Activated CD4-positive, alpha-beta T cell treated with anti-CD3 and anti-CD28 coated beads for 24 hours (primary cell): ENCODE results near the gene AAR2.

Experiments used
- DNase-seq, 2 donors: peaks; one replicate each; pipeline ENCODE4 v3.0.0-alpha.2; 2020; ENCODE audit warnings: low read depth in 2 of 2

Gene AAR2, protein sequence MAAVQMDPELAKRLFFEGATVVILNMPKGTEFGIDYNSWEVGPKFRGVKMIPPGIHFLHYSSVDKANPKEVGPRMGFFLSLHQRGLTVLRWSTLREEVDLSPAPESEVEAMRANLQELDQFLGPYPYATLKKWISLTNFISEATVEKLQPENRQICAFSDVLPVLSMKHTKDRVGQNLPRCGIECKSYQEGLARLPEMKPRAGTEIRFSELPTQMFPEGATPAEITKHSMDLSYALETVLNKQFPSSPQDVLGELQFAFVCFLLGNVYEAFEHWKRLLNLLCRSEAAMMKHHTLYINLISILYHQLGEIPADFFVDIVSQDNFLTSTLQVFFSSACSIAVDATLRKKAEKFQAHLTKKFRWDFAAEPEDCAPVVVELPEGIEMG

DNA sequence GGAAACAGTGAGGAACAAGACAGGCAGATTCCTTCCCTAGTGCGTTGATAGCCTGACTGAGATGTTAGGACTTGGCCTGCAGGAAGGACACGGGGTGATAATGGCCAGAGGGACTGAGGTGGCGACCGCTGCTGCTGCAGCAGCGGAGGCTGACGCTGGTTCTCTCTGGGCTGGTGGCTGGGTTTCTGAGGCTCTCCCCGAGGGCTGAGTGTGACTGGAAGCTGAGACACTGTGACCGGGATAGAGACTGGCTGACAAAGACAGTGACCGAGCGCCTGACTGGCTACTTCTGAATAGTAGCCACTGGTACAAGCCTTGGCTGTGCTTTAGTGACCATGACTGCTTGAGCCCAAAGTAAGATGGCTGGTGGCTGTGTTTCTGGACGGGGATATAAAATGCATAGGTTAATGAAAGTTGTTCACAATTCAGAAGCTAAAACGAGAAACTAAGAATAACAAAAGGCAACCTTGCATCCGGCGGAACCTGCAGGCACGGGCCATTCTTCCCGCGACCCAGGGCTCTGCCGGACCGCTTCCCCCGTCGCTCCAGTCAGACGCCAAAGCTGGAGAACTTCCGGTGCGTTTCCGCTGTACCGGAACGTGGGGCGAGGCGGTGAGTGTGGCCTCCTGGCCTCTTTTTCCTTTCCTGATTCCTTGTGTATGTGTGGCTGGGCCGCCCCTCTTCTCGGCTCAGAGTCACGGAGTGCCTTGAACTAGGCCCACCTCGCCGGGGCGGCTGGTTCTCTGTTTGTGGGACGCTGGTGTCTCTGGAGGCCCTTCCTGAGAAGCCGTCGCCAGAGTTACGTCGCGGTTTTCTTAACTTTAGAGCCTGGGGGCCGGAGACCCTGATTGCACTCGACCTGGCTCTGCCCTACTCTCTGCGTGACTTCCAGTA, at the start of gene AAR2:
TSS of gene AAR2 (plus strand) at position 587 of the 894 bp plus-strand sequence. CDS start 3,391 bp downstream, outside the sequence.
- peak; percentile 76 for DNase-seq

DNA sequence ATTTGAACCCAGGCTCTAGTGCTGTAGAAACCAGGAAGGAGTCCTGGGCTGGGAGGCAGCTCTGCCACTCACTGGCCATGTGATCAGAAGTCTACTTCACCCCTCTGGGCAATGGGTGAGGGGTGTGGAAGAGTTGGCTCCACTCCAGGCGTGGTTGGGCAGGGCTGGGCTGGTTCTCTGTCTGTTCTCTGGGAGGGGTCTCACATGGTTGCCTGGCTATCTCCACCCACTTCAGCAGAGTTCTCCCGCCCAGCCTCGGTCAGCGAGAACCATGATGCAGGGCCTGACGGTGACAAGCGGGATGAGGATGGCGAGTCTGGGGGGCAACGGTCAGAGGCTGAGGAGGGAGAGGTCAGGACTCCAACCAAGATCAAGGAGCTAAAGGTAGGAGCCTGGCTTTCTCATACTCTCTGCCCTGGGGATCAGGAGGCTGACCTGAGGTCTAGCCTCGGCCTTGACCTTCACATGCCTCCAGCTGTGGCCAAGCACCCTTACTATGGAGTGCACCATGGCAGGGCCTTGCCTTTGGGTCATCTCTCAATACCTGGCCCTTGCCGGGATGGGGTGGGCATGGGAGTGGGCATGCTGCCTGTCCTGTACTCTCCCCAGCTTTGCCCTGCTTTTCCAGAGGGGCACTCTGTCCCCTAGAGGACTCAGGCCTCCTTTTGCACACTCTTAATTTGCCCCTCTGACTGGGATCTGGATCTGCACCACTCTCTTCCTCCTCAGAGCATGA, 42.1 kb upstream of the AAR2 start:
- no peak for DNase-seq

DNA sequence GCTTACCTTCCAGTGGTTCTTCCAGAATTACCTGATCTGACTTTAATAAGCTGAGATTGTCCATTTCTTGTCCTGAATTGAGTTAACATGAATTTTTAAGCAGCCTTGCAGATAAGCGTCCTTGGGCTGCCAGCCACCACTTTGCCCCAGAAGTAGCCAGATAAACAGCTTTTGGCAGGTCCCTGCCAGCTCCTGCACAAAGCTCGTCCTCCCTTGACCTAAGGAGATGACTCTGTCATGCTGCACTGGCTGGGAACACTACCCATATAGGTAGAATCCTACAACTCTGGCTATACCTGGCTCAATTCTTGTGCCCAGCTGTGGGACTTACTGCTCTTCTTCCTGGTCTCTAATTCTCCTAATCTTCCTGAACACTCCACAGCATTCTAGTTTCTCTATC, 39.6 kb upstream of the AAR2 start:
- no peak for DNase-seq

DNA sequence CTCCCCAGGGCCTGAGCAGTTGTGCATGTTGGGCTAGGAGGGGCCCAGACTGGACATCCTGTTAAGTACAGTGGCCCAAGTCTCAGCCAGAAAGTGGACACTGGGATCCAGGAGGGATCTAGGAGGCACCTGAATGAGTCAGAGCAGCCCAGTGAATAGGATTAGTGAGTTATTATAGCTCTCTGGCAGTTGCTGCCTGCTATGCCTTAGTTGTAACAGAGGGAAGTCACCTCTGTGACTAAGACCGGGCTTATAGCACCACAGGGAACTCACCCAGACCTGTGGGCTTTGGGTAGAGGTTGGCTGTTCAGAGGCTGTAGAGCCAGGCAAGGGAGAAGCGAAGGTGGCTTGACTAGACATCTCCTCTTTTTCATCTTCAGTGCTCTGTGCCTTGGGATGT, 39.0 kb upstream of the AAR2 start:
- DNase-seq: no peak

DNA sequence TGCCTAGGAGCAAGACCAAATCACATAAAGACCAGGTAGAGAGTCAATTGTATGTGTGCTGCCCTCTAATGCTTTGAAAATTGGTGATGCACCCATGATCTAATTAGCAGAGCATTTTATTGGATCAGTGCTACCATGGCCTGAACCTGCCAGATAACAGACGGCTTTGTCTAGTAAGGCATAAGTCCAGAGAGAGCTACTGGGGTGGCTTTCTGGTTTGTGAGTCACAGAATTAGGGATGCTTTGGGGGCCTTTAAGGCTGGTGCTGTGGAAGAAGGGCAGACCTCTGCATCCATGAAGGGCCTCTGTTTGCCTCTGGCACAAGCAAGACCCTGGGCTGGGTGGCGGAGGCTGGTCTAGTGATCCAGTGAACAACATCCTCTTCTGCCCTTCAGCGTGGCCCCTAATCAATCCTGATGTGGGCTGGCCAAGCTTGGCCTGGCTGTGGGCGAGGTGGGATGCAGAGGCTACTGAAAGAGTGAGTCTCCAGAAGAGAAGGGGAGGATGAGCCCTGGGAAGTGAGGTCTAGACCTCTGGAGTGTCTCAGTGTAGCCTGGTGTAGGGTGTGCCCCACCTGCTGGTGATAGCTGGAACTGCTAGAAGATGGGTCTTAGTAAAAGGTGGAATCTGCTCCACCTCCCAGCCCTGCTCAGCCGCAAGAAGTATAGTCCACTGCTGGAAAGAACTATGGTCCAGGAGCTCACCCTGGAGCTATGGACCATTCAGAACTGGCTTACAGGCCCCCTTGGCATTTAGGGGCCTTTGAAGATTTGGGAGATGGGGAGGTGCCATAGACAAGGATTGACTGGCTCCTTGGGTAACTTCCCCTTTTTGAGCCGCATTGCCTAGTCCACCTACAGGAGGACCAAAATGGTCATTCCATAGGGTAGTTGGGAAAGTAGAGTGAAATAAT, 36.7 kb upstream of the AAR2 start:
- peak; percentile 73 to 76 for DNase-seq

DNA sequence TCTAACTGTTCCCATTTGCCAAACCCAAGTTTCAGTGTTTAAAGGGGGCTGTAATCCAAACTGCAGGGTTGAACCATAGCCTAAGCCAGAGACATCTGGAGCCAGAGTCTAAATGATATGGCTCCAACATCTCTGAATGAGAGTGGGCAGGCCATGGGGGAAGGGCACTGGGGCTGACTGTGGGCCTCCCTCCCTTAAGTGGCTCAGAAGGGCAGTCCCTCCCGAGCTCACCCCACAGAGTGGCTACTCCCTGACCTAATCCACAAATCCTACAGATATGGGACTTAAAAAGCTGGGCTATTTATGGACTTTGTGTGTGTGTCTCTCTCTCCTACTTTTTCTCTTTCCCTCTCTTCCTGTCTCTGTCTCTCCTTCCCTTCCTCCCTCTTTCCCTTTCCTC, 35.8 kb upstream of the AAR2 start:
- no peak for DNase-seq

DNA sequence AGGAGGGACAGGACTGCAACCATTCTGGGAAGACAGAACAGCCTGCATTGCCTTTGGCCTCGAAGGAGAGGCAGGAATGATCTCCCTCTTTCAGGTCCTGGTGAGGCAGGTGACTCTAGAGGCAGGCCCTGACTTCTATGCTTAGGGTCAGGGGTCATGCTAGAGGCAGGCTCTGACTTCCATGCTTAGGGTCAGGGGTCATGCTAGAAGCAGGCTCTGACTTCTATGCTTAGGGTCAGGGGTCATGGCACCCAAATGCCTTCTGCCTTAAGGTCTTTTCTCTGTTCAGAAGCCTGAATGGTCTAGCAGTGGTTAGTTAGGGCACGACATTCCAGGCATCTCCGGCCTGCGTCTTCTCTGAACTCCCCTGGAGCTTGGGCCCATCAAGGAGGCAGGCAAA, 35.1 kb upstream of the AAR2 start:
- no peak for DNase-seq

DNA sequence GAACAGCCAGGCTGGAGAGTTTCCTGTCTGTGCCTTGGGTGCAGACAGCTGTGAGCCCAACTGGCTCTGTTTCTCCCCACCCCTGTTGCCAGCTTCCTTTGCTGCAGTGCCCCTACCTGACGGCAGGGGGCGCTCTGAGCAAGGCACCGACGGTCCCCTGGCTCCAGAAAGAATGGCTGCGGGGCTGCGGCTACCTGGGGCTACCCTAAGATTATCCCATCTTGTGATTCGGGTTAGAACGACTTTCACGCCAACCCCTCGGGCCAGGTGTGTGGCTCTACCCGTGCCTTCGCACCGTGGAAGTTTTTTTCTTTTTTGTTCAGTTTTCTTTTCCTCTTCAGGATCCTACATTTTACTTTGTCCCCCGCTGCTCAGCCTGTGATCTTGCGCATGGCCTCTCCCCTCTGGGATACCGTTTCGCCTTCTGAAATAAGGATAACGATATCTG, 33.4 kb upstream of the AAR2 start:
- peak; percentile 69 to 74 for DNase-seq

DNA sequence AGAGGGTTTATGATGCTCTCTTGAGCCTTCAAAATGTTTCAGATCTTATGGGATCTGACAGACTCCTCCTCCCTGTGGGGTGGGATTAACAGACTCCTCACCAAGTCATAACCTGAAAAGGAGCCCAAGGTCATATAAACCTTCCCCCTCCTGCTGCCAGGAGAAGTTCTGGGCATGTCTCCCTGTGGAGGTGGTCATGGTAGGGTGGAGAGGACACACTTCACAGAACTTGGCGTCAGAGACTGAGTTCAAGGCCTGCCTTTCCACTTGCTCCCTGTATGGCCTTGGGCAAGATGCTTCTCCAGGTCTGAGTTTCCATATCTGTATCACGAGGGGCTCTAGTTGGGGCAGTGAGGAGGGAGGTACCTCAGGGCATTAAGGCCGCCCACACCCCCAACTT, 32.4 kb upstream of the AAR2 start:
- DNase-seq: no peak

DNA sequence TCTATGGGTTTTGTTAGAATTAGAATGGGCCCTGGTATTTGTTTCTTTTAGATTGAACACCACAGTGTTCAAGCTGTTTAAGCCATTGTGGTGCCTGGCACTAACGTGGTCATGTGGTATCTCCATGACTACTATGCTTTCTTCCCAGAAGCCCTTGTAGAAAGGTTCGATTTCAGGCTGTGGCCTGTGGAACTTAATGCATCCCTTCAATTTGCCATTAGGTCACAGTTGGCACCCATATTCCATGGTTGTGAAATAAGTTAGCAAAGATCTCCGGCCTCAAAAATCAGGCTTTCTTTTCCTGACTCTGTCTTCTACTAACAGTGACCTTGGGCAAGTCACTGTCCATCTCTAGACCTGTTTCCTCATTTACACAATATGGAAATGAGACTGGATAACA, 31.3 kb upstream of the AAR2 start:
- no peak for DNase-seq

DNA sequence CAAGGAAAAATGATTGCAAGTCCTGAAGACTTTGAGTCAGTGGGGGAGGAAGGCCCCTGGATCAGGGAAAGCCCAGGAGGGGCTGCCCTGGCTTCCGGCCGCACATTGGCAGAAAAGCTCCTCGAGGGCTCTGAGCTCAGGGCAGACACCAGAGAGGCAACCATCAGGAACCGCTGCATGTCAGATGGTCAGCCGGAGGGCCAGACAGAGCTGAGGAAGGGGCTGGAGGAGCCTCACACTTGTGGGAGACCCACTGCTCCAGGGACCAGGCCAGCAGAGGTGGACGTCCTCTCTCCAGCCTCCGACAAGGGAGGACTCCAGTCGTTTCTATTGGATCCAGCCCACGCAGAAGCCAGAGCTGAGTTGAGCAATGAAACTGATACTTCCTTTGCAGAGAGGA, 30.2 kb upstream of the AAR2 start:
- no peak for DNase-seq

DNA sequence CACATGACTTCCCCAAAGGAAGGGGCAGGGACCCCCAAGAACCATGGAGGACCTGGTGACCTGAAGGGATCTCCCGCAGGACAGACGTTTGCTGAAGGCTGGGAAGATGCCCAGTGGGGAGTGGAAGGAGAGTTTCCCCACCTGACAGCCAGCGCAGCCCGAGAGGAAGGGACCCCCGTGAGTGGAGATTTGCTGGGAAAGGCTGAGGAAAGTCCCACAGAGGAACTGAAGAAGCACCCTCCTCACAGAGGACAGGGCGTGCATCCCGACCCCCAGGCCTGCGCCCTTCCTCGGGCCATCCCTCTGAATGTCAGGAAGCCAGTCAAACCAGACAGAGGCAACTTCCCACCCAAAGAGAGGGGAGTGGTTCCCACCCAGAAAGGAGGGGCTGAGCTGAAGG, 29.6 kb upstream of the AAR2 start:
- no peak for DNase-seq

DNA sequence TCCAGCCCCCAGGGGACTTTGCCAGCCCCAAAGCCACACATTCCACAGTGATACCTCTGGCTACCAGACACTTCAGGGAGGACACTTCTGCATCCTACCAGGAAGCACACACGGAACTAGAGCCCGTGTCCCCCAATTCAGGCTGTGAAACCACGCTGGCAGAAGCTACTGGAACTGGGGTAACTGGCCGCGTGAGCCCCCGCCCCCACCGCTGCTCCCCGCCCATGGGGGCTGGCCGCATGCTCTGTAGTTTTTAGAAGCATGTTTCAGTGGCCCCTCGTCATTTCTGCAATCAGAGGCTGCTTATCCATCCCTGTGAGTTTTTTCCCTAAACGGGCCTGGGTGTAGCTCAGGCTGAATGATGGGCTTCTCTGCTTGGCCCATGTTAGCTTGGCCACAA, 28.7 kb upstream of the AAR2 start:
- no peak for DNase-seq

DNA sequence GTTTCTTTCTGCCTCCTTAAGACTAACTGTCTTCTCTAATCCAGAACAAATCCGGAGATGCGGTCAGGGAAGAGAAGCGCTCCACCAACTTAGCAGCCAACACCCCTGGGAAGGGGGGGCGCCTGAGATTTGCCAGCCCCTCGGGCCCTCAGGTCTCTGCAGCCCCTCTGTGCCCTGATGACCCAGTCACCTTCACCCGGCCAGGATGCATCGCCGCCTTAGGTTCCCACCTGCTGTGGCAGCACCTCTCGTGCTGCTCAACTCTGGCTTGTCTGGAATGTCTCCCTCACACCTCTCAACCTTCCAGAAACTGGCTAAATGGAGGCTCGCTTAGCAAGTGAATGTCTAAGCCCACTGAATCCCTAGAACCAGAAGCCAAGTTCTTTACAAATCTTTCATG, 28.0 kb upstream of the AAR2 start:
- no peak for DNase-seq

DNA sequence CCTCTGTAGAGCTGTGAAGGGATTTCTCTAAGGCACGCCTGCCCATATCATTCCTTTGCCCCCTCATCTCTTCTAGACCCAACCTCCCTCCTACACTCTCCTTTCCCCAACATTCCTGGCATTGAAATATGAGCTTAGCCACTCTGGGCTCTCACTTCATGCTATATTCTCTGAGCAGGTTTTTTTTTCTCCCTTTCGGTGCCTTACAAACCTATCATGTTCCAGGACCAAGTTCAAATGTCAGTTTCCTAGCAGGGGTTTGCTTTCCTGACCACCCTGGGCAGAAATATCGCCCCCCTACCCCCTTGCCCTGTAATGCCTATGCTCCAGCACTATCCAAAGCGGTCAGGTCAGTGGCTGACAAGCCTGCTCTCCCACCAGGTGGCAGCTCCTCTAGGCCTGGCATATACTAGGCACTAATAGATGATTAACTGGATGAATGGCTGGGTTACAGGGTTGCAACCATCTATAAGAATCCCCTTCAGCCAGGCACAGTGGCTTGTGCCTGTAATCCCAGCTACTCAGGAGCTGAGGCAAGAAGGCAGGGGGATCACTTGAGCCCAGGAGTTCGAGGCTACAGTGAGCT, 25.7 kb upstream of the AAR2 start:
- no peak for DNase-seq

DNA sequence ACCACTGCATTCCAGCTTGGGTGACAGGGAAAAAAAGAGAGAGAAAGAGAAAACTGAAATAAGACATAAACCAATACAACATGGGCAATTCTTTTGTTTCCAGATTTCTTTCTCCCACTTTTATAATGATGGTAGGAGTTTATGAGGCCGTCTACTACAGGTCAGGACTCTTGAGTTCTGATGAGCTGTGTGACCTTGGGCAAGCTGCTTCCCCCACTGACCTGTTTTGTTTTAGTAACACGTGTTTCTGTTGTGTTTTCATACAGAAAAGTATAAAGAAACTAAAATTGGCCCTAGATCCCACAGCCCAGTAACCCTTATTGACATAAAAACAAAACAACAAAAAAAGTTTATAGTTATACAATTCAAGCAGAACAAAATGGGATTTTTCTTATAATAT, 22.9 kb upstream of the AAR2 start:
- no peak for DNase-seq

DNA sequence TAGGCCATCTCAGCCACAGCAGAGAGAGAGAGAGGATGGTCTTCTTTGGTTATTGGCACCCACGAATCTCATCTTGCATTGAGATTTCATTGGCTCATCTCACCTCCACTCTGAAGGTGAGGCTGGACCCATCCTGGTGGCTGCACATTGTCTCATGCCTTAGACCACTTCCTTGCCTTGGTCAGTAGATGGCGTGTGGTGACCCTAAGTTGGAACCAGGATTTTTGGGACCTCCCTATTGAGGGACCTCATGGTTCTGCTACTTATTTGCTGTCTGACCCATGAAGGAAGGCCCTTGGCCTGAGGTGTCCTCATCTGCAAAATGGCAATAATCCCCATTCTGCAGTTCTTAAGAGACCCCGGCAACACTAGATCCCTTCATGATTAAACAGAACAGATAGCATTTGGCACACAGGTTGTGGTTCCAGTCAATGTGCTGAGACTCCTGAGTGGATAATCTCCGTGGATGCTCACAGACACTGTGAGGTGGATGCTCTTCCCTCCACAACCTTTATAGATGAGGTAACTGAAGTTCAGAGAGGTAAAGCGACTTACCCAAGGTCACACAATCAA, 21.5 kb upstream of the AAR2 start:
- no peak for DNase-seq

DNA sequence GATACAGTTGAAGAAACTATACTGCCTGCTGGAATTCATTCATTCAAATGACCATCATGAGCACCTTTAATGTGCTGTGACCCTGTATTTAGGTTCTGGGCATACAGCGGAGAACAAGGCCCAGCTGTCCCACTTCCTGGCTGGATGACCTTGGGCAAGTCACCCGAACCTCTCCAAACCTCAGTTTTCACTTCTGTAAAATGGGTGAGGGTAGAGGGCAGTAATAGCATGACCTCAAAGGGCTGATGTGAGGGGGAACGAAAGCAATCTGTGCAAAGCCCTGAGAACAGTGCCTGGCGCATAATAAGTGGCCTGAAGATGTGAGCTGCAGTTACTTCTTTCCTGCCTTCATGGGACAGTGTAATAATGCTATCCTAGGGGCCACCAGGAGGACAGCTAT, 20.5 kb upstream of the AAR2 start:
- no peak for DNase-seq

DNA sequence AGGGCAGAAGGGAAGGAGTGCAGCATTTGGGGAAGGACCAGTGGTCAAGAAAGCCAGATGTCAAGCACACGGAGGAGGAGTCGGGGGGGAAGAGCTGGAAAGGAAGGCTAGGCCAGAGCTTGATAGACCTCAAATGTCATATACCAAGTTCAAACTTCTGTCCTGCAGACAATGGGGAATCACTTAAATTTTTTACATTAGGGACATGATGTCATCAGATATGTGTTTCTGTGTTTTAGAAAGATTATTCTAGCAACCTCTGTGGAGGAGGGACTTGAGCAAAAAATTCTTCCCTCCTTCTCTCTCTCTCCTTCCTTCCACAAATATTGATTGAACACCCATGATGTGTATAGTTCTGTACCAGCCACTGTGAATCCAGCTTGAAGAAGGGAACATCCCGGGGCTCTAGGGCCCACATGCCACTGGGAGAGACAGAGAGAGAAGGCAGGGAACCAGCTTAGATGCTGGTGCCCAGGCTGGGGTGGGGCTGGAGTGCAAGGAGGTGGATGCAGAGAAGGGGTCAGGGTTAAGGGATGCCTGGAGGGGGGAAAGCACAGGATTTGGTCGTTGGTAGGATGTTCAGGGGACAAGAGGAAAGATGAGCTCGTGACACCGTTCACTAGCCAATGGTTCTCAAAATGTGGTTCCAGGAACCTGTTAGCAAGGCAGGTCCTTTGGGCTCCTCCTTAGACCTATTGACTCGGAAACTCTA, 19.8 kb upstream of the AAR2 start:
- DNase-seq: no peak

DNA sequence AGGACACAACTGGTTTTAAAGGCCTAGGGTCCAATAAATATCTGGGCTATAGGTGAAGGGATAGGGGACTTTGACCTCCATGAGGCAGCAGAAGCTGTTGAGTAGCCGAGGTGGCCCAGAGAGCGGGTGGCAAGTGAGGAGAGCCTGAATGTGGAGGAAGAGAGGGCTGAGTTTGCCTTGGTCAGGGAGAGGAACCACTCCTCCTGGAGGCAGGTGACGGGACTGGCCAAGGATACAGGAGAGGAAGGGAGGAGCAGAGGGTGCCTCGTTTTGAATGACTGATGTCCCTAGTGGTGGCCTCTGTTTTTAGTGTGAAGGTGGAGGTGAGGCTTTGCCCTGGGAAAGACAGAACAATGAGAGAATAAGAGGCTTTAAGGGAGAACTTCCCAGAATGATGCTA, 19.1 kb upstream of the AAR2 start:
- DNase-seq: no peak
